Fibroblast of peridontal ligament (primary cell): ENCODE data around the gene TOMM40.

Experiments
- DNase-seq: peaks from one replicate; pipeline ENCODE4 v3.0.0-alpha.2; 2010; ENCODE audit errors: extremely low read depth

The TOMM40 gene

DNA sequence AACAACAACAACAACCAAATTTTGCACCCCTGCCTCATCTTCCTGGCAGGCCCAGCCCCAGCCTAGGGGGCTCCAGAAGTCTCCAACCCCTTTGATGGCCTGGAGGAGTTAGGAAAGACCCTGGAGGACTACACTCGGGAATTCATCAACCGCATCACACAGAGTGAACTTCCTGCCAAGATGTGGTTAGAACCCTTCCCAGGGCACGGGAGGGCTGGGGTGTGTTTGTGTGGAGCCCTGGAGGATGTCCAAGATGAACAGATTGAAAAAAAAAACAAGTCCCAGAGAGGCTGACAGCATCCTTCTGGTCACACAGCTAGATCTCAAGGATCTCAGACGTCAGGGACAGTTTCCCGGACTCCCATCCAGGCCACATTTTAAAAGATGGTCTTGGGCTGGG, 36.7 kb downstream of the TOMM40 start:
- DNase-seq: peak; percentile 89

DNA sequence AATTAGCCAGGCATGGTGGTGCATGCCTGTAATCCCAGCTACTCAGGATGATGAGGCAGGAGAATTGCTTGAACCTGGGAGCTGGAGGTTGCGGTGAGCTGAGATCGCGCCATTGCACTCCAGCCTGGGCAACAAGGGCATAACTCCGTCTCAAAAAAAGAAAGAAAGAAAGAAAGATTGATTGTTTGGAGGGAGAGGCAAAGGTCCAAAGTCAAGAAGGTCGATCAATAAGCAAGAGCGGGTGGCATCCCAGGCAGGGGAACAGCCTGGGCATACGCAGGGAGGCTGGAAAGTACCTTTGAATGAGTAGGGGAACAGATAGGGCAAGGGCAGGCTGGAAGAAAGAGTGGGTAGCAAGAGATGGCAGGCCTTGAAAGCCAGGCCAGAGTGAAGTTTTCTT, 39.0 kb downstream of the TOMM40 start:
- no peak for DNase-seq

DNA sequence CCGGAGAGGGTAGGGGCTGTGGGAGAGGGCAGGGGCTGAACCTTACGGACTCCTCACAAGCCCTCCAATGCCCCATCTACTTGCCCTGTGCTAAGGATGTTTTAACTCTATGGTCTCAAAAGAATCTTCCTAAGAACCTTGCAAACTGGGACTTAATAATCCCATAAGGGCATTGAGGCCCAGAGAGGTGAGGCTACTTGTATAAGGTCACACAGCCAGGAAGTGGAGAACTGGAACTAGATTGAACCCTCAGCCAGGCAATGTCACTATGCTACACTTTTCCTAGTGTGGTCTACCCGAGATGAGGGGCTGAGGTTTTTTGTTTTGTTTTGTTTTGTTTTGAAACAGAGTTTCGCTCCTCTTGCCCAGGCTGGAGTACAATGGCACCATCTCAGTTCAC, 40.5 kb downstream of the TOMM40 start:
- DNase-seq: no peak

DNA sequence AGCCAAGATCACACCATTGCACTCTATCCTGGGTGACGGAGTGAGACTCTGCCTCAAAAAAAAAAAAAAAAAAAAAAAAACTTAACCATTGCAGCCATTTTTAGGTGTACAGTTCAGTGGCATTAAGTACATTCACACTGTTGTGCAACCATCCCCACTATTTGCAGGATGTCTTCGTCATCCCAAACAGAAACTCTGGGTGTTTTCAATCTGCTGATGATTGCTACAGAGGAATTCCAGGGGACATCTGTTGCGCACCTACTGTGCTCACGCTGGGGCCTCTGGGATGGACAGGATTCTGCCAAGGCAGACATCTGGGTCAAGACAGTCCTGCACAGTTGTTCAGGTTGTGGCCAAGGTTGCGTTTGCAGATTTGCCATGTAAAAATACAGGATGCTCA, 48.6 kb downstream of the TOMM40 start:
- DNase-seq: no peak

DNA sequence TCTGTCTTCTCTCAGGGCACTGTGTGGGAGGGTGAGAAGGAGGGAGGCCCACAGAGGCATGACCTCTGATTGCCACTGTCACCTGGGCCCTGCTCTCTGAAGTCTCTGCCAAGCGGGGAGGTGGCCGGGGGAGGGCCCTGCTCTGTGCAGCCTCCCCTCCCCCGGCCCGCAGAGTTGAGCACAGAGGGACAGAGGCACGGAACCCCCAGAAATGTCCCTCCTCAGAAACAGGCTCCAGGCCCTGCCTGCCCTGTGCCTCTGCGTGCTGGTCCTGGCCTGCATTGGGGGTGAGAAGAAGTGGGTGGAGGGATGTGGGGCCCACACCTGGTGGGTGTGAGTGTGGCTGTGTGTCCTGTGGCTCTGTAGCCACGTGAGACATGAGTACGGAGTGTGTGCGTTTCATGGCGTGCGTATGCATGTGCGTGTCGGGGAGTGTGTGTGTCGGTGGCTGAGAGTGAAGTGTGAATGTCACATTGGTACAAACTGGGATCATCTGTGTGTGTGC, 51.1 kb downstream of the TOMM40 start, which contains the start of gene APOC4:
Gene APOC4, plus strand, starts transcription at position 171 of the 505 bp plus-strand sequence. Its CDS starts 41 bp downstream, at position 212.
- DNase-seq: no peak

DNA sequence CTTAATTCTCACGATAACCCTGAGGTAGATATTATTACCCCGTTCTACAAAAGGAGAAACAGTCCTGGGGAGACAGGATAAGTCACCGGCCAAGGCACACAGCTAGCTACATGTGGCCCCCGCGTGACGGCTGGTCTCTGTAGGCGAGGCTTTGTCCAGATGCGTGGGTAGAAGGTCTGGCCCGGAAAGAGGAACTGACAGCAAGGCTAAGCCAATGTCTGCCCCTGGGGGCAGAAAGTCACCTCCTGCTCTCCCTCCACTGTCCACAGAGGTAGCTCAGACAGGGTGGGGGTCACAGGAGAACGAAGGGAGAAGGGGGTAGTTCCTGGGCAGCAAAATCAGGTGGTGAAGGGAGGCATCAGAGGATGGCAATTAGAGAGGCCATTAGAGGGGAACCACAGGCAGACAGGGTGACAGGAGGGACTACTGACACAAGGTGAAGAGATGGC, 52.8 kb downstream of the TOMM40 start:
- no peak for DNase-seq

DNA sequence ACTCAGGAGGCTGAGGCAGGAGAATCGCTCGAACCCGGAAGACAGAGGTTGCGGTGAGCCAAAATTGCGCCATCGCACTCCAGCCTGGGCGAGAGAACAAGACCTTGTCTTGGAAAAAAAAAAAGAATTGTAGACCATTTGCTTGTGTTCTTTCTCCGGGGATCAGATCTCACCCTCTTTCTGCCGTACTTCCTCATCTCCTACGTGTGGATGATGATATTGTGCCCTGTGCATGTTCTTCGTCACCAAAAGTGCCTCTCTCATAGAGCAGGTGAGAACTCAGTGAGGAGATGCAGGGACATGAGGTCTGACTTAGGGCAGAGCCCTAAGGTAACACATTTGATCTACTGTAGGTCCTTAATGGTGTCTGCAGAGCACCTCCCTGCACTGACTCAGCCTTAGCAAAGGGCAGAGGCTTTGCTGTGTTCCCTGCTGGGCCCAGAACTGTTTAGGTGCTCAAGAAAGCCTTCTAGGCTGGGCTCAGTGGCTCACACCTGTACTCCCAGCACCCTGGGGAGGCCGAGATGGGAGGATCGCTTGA, 56.1 kb downstream of the TOMM40 start:
- no peak for DNase-seq

DNA sequence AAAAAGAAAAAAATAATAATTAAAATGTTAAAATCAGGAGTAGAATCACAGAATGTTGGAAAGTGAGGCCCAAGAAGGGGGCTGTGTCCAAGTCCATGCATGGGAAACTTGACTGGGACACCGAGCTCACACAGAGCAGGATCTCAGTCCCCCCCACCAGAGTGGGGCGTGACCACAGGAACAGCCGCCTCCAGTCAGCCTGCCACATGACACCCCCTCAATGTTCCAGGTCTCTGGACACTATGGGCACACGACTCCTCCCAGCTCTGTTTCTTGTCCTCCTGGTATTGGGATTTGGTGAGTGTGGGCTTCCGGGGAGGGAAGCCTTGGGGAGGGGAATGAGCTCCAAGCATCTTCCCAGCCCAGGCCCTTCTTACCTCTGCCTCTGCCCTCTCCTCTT, 57.2 kb downstream of the TOMM40 start:
- DNase-seq: no peak

DNA sequence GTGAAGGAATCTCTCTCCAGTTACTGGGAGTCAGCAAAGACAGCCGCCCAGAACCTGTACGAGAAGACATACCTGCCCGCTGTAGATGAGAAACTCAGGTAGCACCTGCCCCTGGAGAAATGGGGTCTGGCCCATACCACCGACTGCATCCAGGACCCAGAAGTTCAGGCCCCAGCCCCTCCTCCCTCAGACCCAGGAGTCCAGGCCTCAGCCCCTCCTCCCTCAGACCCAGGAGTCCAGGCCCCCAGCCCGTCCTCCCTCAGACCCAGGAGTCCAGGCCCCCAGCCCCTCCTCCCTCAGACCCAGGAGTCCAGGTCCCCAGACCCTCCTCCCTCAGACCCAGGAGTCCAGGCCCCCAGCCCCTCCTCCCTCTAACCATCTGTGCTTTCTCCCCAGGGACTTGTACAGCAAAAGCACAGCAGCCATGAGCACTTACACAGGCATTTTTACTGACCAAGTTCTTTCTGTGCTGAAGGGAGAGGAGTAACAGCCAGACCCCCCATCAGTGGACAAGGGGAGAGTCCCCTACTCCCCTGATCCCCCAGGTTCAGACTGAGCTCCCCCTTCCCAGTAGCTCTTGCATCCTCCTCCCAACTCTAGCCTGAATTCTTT, 57.8 kb downstream of the TOMM40 start:
- DNase-seq: peak; percentile 34

DNA sequence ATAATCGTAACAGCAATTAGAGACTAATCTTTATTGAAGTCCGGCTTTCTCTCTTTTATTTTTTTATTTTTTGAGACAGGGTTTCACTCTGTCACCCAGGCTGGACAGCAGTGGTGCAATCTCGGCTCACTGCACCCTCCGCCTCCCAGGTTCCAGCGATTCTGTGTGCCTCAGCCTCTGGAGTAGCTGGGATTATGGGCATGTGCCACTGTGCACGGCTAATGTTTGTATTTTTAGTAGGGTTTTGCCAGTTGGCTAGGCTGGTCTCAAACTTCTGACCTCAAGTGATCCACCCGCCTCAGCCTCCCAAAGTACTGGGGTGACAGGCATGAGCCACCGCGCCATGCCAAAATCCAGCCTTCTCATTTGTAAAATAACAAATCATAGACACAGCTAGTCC, 58.5 kb downstream of the TOMM40 start:
- DNase-seq: no peak

DNA sequence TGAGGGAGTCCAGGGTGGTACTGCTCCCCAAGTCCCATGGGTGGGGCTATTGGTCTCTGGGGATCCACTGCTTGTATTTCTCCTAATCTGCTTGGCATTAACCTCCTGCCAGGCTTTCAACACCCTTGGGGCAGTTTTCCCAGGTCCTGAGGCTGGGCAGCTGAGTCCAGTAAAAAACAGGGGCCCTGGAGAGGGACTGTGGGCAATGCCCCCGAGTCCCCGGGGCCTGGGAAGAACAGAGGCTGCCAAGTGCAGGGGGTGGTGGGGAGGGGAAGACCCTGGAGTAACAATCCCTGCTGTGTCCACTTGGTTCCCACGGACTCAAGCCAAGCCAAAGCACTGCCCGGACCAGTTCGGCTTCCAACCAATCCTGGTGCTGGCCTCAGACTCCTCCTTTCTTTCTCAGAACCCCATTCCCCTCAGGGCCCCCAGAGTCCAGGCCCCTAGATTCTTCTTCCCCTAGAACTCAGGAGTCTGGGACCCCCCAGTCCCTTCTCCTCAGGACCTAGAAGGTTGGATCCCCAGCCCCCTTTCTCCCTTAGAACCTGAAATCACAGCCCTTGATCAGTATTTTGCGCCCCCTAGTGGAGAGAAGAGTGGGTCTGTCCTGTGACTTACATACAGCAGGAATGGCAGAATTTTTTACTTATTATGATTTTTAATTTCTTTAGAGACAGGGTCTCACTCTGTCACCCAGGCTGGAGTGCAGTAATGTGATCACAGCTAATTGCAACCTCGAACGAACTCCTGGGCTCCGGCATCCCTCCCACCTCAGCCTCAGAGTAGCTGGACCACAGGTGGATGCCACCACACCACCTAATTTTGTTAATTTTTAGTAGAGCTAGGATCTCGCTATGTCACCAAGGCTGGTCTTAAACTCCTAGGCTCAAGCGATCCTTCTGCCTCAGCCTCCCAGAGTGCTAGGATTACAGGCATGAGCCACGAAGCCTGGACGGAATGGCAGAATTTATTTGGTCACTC, 60.4 kb downstream of the TOMM40 start:
- DNase-seq: peak; percentile 88
